SK-N-SH (cell line): ENCODE measurements around the gene PXMP2. TPM values are rescaled to one million over a fixed set of nuclear protein-coding genes. Genes with fewer than 3 reads are reported as not detected.

Experiments
- CTCF ChIA-PET: fragments of 300-600, 350-600 bp; formaldehyde crosslinking; extraction: SDS; loops from one replicate; lab custom pipeline; 2021; lab: Yijun Ruan, JAX
- POLR2A ChIA-PET: fragments of 350-600 bp; sonication (Branson Sonifier 250); formaldehyde crosslinking; extraction: SDS; loops from one replicate; lab custom pipeline; 2020; ENCODE audit warnings: antibody characterized with exemption, inconsistent platforms; lab: Yijun Ruan, JAX
- DNase-seq: peaks from one replicate; pipeline ENCODE4 v3.0.0; 2012
- H2AFZ ChIP-seq: fragments of 200-600 bp; sonication (generic); 2 replicates; pipeline ENCODE4 v1.8.1; 2016; ENCODE audit warnings: antibody characterized with exemption, mild to moderate bottlenecking, low read depth
- H3F3A ChIP-seq: fragments of 200-600 bp; sonication (generic); replicated peaks from 2 replicates; pipeline ENCODE3; 2016; ENCODE audit warnings: antibody characterized with exemption, mild to moderate bottlenecking; ENCODE audit not compliant: insufficient read depth
- H3K27ac ChIP-seq, 2 experiments: fragments of 200-500 bp in 1 of 2; fragments of 200-600 bp in 1 of 2; sonication (Bioruptor generic) in 1 of 2; sonication (generic), shearing (Covaris generic) in 1 of 2; 2 replicates each; pipeline versions ENCODE4 v1.5.1 to v1.6.1; 2014 to 2016; ENCODE audit warnings: low read depth in 2 of 2, inconsistent platforms in 1 of 2, low read length in 1 of 2, mild to moderate bottlenecking in 1 of 2, mixed read lengths in 1 of 2
- H3K27me3 ChIP-seq: fragments of 200-600 bp; sonication (generic), shearing (Covaris generic); 2 replicates; pipeline ENCODE4 v1.6.1; 2016; ENCODE audit warnings: mixed run types; ENCODE audit not compliant: insufficient read depth
- H3K36me3 ChIP-seq, 2 experiments: fragments of 200-500 bp in 1 of 2; fragments of 200-600 bp in 1 of 2; sonication (Bioruptor generic) in 1 of 2; sonication (generic) in 1 of 2; replicated peaks in 1 of 2; 2 replicates each; pipeline versions ENCODE3 to v1.5.1; 2014 to 2016; ENCODE audit warnings: low read length in 1 of 2, mild to moderate bottlenecking in 1 of 2; ENCODE audit not compliant: insufficient read depth in 2 of 2, control insufficient read depth in 1 of 2
- H3K4me1 ChIP-seq, 2 experiments: fragments of 200-500 bp in 1 of 2; fragments of 200-600 bp in 1 of 2; sonication (Bioruptor generic) in 1 of 2; sonication (generic), shearing (Covaris generic) in 1 of 2; 2 replicates each; pipeline versions ENCODE4 v1.5.1 to v1.6.1; 2014 to 2016; ENCODE audit warnings: low read depth in 1 of 2, low read length in 1 of 2, mixed run types in 1 of 2; ENCODE audit not compliant: insufficient read depth in 2 of 2, control insufficient read depth in 1 of 2
- H3K4me2 ChIP-seq: fragments of 200-600 bp; sonication (generic), shearing (Covaris generic); 2 replicates; pipeline ENCODE4 v1.6.1; 2017; ENCODE audit warnings: mixed run types
- H3K4me3 ChIP-seq, 2 experiments: fragments of 200-500 bp in 1 of 2; fragments of 200-600 bp in 1 of 2; sonication (Bioruptor generic) in 1 of 2; sonication (generic), shearing (Covaris generic) in 1 of 2; 2 replicates each; pipeline versions ENCODE4 v1.5.1 to v1.8.1; 2014 to 2016; ENCODE audit warnings: low read depth in 2 of 2, inconsistent platforms in 1 of 2, low read length in 1 of 2, mild to moderate bottlenecking in 1 of 2, mixed read lengths in 1 of 2, moderate library complexity in 1 of 2
- H3K79me2 ChIP-seq: fragments of 200-600 bp; sonication (generic); 2 replicates; pipeline ENCODE4 v1.8.1; 2017; ENCODE audit warnings: mild to moderate bottlenecking; ENCODE audit not compliant: insufficient read depth
- H3K9ac ChIP-seq: fragments of 200-600 bp; sonication (generic); 2 replicates; pipeline ENCODE4 v1.6.1; 2017; ENCODE audit warnings: mixed run types
- H3K9me2 ChIP-seq: fragments of 200-600 bp; sonication (generic); 2 replicates; pipeline ENCODE4 v1.6.1; 2017; ENCODE audit warnings: mixed run types
- H3K9me3 ChIP-seq: fragments of 200-600 bp; sonication (generic); 2 replicates; pipeline ENCODE4 v1.6.1; 2017; ENCODE audit warnings: mixed run types, mild to moderate bottlenecking, moderate library complexity
- H4K20me1 ChIP-seq: fragments of 200-600 bp; sonication (generic); 2 replicates; pipeline ENCODE4 v1.6.1; 2017; ENCODE audit warnings: mild to moderate bottlenecking, mixed run types; ENCODE audit not compliant: insufficient read depth
- CHD2 ChIP-seq: fragments of 150-350 bp; IDR thresholded peaks from 2 replicates; pipeline ENCODE4 v1.6.1; 2018; ENCODE audit warnings: low read length; ENCODE audit not compliant: partially characterized antibody
- ELF1 ChIP-seq: IDR thresholded peaks from 2 replicates; pipeline ENCODE4 v1.4.0; 2012
- EZH2phosphoT487 ChIP-seq: fragments of 200-600 bp; sonication (generic); IDR thresholded peaks from 2 replicates; pipeline ENCODE4 v1.6.1; 2017; ENCODE audit warnings: low read depth, mixed run types, mild to moderate bottlenecking, antibody characterized with exemption, moderate library complexity, borderline replicate concordance
- FOSL2 ChIP-seq: IDR thresholded peaks from 2 replicates; pipeline ENCODE4 v1.4.0; 2012; ENCODE audit warnings: low read depth, mild to moderate bottlenecking, moderate library complexity, borderline replicate concordance
- FOXM1 ChIP-seq: IDR thresholded peaks from 2 replicates; pipeline ENCODE4 v1.4.0; 2012; ENCODE audit warnings: low read depth, mild to moderate bottlenecking
- GATA2 ChIP-seq: sonication (generic); formaldehyde crosslinking; IDR thresholded peaks from 2 replicates; pipeline ENCODE4 v1.5.0; 2020; ENCODE audit warnings: mild to moderate bottlenecking, missing genetic modification reagents
- JUND ChIP-seq: IDR thresholded peaks from 2 replicates; pipeline ENCODE4 v1.4.0; 2012
- POLR2AphosphoS5 ChIP-seq: IDR thresholded peaks from 2 replicates; pipeline ENCODE4 v1.6.1; 2012; ENCODE audit warnings: low read depth, low read length
- RCOR1 ChIP-seq: fragments of 150-350 bp; IDR thresholded peaks from 2 replicates; pipeline ENCODE4 v1.6.1; 2017; ENCODE audit warnings: antibody characterized with exemption, low read length
- RFX5 ChIP-seq: IDR thresholded peaks from 2 replicates; pipeline ENCODE4 v1.6.1; 2012; ENCODE audit warnings: mild to moderate bottlenecking, improper control_type of control experiment, low read length
- TCF12 ChIP-seq: IDR thresholded peaks from 2 replicates; pipeline ENCODE4 v1.4.0; 2012
- TEAD4 ChIP-seq: IDR thresholded peaks from 2 replicates; pipeline ENCODE4 v1.4.0; 2012; ENCODE audit warnings: mild to moderate bottlenecking, borderline replicate concordance; ENCODE audit not compliant: insufficient read depth
- YY1 ChIP-seq: IDR thresholded peaks from 2 replicates; pipeline ENCODE4 v1.4.0; 2012; ENCODE audit warnings: low read depth, mild to moderate bottlenecking
- WGBS: methylation state at CpG from one replicate; pipeline ENCODE4 v1.1.6; 2017; ENCODE audit warnings: low lambda C conversion rate; 5-methylcytosine and 5-hydroxymethylcytosine counted together
- polyA plus RNA-seq, 3 experiments: library from polyadenylated mRNA; depleted of rRNA; stranded (reverse); fragments of >200 nt; gene quantifications; 2 replicates each; pipeline ENCODE4 v1.2.3, GENCODE V29; 2012
- TF ChIP-seq, protein P1 (sequence below): fragments of 200-600 bp; sonication (generic); IDR thresholded peaks from 2 replicates; pipeline ENCODE4 v1.6.1; 2017; ENCODE audit warnings: antibody characterized with exemption, mild to moderate bottlenecking, moderate library complexity
- TF ChIP-seq, protein P2 (sequence below): fragments of 150-350 bp; IDR thresholded peaks from 2 replicates; pipeline ENCODE4 v1.6.1; 2017; ENCODE audit warnings: antibody characterized with exemption, low read length, low read depth, borderline replicate concordance
- TF ChIP-seq, protein P3 (sequence below): IDR thresholded peaks from 2 replicates; pipeline ENCODE4 v1.4.0; 2012; ENCODE audit warnings: low read depth, borderline replicate concordance
- TF ChIP-seq, protein P4 (sequence below): IDR thresholded peaks from 2 replicates; pipeline ENCODE4 v1.6.1; 2012; ENCODE audit warnings: mild to moderate bottlenecking, low read depth, low read length, moderate library complexity
- TF ChIP-seq, protein P5 (sequence below): IDR thresholded peaks from 2 replicates; pipeline ENCODE4; 2012
- TF ChIP-seq, protein P6 (sequence below): IDR thresholded peaks from 2 replicates; pipeline ENCODE4 v1.4.0; 2012; ENCODE audit warnings: low read depth, borderline replicate concordance

The PXMP2 gene
- polyA plus RNA-seq, 1 of the 3 experiments (the other 2 are of a cell fraction) = 35.8 TPM

DNA sequence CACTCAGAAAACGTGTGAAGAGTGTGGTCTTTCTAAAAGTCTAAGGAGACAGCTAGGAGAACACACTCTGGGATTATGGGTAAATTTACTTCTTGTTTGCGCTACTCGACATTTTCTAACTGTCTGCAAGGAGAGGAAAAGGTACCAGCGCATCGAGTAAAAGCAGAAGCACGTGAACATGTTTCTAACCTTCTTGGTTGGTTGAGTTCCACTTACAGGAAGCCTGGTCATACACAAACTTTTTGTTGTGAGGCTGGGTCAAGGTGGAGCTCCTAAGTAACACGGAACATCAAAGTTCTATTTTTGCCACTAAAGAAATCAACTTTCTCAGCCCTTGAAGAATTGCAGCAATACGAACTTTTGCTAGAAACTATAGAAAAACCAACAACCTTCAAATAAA, 54.2 kb downstream of the PXMP2 start:
- TF ChIP-seq, protein P1, sequence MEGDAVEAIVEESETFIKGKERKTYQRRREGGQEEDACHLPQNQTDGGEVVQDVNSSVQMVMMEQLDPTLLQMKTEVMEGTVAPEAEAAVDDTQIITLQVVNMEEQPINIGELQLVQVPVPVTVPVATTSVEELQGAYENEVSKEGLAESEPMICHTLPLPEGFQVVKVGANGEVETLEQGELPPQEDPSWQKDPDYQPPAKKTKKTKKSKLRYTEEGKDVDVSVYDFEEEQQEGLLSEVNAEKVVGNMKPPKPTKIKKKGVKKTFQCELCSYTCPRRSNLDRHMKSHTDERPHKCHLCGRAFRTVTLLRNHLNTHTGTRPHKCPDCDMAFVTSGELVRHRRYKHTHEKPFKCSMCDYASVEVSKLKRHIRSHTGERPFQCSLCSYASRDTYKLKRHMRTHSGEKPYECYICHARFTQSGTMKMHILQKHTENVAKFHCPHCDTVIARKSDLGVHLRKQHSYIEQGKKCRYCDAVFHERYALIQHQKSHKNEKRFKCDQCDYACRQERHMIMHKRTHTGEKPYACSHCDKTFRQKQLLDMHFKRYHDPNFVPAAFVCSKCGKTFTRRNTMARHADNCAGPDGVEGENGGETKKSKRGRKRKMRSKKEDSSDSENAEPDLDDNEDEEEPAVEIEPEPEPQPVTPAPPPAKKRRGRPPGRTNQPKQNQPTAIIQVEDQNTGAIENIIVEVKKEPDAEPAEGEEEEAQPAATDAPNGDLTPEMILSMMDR = no peak
- TF ChIP-seq YY1 (no peak), FOSL2 (no peak), RFX5 (no peak), JUND (no peak), RCOR1 (no peak), CHD2 (no peak), TEAD4 (no peak), FOXM1 (no peak), GATA2 (CRISPR knock-in tag) (no peak), ELF1 (no peak), TCF12 (no peak), EZH2phosphoT487 (no peak), POLR2AphosphoS5 (no peak)
- TF ChIP-seq, protein P2, sequence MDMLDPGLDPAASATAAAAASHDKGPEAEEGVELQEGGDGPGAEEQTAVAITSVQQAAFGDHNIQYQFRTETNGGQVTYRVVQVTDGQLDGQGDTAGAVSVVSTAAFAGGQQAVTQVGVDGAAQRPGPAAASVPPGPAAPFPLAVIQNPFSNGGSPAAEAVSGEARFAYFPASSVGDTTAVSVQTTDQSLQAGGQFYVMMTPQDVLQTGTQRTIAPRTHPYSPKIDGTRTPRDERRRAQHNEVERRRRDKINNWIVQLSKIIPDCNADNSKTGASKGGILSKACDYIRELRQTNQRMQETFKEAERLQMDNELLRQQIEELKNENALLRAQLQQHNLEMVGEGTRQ = no peak
- TF ChIP-seq, protein P3, sequence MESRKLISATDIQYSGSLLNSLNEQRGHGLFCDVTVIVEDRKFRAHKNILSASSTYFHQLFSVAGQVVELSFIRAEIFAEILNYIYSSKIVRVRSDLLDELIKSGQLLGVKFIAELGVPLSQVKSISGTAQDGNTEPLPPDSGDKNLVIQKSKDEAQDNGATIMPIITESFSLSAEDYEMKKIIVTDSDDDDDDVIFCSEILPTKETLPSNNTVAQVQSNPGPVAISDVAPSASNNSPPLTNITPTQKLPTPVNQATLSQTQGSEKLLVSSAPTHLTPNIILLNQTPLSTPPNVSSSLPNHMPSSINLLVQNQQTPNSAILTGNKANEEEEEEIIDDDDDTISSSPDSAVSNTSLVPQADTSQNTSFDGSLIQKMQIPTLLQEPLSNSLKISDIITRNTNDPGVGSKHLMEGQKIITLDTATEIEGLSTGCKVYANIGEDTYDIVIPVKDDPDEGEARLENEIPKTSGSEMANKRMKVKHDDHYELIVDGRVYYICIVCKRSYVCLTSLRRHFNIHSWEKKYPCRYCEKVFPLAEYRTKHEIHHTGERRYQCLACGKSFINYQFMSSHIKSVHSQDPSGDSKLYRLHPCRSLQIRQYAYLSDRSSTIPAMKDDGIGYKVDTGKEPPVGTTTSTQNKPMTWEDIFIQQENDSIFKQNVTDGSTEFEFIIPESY = no peak
- TF ChIP-seq, protein P4, sequence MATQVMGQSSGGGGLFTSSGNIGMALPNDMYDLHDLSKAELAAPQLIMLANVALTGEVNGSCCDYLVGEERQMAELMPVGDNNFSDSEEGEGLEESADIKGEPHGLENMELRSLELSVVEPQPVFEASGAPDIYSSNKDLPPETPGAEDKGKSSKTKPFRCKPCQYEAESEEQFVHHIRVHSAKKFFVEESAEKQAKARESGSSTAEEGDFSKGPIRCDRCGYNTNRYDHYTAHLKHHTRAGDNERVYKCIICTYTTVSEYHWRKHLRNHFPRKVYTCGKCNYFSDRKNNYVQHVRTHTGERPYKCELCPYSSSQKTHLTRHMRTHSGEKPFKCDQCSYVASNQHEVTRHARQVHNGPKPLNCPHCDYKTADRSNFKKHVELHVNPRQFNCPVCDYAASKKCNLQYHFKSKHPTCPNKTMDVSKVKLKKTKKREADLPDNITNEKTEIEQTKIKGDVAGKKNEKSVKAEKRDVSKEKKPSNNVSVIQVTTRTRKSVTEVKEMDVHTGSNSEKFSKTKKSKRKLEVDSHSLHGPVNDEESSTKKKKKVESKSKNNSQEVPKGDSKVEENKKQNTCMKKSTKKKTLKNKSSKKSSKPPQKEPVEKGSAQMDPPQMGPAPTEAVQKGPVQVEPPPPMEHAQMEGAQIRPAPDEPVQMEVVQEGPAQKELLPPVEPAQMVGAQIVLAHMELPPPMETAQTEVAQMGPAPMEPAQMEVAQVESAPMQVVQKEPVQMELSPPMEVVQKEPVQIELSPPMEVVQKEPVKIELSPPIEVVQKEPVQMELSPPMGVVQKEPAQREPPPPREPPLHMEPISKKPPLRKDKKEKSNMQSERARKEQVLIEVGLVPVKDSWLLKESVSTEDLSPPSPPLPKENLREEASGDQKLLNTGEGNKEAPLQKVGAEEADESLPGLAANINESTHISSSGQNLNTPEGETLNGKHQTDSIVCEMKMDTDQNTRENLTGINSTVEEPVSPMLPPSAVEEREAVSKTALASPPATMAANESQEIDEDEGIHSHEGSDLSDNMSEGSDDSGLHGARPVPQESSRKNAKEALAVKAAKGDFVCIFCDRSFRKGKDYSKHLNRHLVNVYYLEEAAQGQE = no peak
- TF ChIP-seq, protein P5, sequence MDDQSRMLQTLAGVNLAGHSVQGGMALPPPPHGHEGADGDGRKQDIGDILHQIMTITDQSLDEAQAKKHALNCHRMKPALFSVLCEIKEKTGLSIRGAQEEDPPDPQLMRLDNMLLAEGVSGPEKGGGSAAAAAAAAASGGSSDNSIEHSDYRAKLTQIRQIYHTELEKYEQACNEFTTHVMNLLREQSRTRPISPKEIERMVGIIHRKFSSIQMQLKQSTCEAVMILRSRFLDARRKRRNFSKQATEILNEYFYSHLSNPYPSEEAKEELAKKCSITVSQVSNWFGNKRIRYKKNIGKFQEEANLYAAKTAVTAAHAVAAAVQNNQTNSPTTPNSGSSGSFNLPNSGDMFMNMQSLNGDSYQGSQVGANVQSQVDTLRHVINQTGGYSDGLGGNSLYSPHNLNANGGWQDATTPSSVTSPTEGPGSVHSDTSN = no peak
- TF ChIP-seq, protein P6, sequence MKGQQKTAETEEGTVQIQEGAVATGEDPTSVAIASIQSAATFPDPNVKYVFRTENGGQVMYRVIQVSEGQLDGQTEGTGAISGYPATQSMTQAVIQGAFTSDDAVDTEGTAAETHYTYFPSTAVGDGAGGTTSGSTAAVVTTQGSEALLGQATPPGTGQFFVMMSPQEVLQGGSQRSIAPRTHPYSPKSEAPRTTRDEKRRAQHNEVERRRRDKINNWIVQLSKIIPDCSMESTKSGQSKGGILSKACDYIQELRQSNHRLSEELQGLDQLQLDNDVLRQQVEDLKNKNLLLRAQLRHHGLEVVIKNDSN = no peak
- H3K4me3 ChIP-seq = no peak overlapping the region
- no peak overlapping the region for H3K9ac ChIP-seq
- H3K4me2 ChIP-seq = no peak overlapping the region
- no peaks in the 10 kb centered on the region for H3K9me2 ChIP-seq
- peaks cover 13% of the 10 kb centered on the region for H3F3A ChIP-seq
- no peak for DNase-seq
- H3K27ac ChIP-seq = no peak overlapping the region
- peaks cover 75% of the 10 kb centered on the region for H3K79me2 ChIP-seq
- H3K27me3 ChIP-seq = no peaks in the 10 kb centered on the region
- H2AFZ ChIP-seq = no peak overlapping the region
- H3K4me1 ChIP-seq = no peaks in the 10 kb centered on the region
- no peaks in the 10 kb centered on the region for H3K9me3 ChIP-seq
- H3K36me3 ChIP-seq = peaks cover 50 to 75% of the 10 kb centered on the region in 2 experiments
- ChIA-PET CTCF (no interaction called here), POLR2A (no interaction called here)
- 90% methylated on average over 8 of the region's 8 CpGs for WGBS
- H4K20me1 ChIP-seq = peaks cover 38% of the 10 kb centered on the region; the same call in 1 of the 2 replicates
